H1 (cell line): ENCODE data around the gene AHDC1. TPM values are rescaled to one million over a fixed set of nuclear protein-coding genes. Genes with fewer than 3 reads are reported as not detected.

ENCODE experiments used
- CTCF ChIA-PET: fragments of 300-600 bp; sonication (Branson Sonifier 250); formaldehyde crosslinking; loops from one replicate; lab custom pipeline; 2021; ENCODE audit not compliant: partially characterized antibody; lab: Charles Lee
- POLR2A ChIA-PET: fragments of 300-600 bp; sonication (Branson Sonifier 250); formaldehyde crosslinking; loops from one replicate; lab custom pipeline; 2021; ENCODE audit warnings: inconsistent platforms; ENCODE audit not compliant: partially characterized antibody; lab: Charles Lee
- DNase-seq, 2 experiments: peaks; one replicate each; pipeline versions ENCODE4 v3.0.0 to v3.0.0-alpha.2; 2010 to 2022; ENCODE audit warnings: low spot score in 2 of 2, low read depth in 1 of 2, mixed read lengths in 1 of 2
- FAIRE-seq: peaks from 2 replicates; lab custom pipeline; 2011; peaks lifted over from hg19 to GRCh38; lab: Jason Lieb, UNC
- H2AFZ ChIP-seq: 2 replicates; pipeline ENCODE4 v1.8.1; 2012; ENCODE audit warnings: low read length, inconsistent platforms
- H2AK5ac ChIP-seq: 2 replicates; pipeline ENCODE4 v1.6.1; 2013; ENCODE audit warnings: low read depth, low read length
- H2BK120ac ChIP-seq: replicated peaks from 2 replicates; pipeline ENCODE3; 2013; ENCODE audit warnings: low read depth, low read length, inconsistent platforms
- H2BK12ac ChIP-seq: 2 replicates; pipeline ENCODE4 v1.6.1; 2013; ENCODE audit warnings: low read depth, low read length
- H2BK15ac ChIP-seq: 2 replicates; pipeline ENCODE4 v1.6.1; 2013; ENCODE audit warnings: low read length
- H2BK20ac ChIP-seq: 2 replicates; pipeline ENCODE4 v1.6.1; 2013; ENCODE audit warnings: low read length
- H2BK5ac ChIP-seq: 2 replicates; pipeline ENCODE4 v1.6.1; 2013; ENCODE audit warnings: low read depth, low read length
- H3K14ac ChIP-seq: 2 replicates; pipeline ENCODE4 v1.6.1; 2013; ENCODE audit warnings: inconsistent platforms; ENCODE audit not compliant: insufficient read length
- H3K18ac ChIP-seq: 2 replicates; pipeline ENCODE4 v1.6.1; 2013; ENCODE audit warnings: low read length; ENCODE audit errors: extremely low read depth
- H3K23ac ChIP-seq: 2 replicates; pipeline ENCODE4 v1.6.1; 2013; ENCODE audit warnings: inconsistent platforms; ENCODE audit not compliant: insufficient read length
- H3K23me2 ChIP-seq: 2 replicates; pipeline ENCODE4 v1.6.1; 2013; ENCODE audit warnings: low read depth, low read length
- H3K27ac ChIP-seq: 2 replicates; pipeline ENCODE4 v1.6.1; 2011; ENCODE audit warnings: low read depth, low read length, inconsistent platforms
- H3K27me3 ChIP-seq, 4 experiments: replicated peaks in 1 of 4; 1 replicate in 1 of 4; 2 replicates in 3 of 4; pipeline versions ENCODE4 v1.6.1 to v1.8.1; 2011 to 2013; ENCODE audit warnings: low read length in 3 of 4, mild to moderate bottlenecking in 3 of 4, inconsistent platforms in 2 of 4, mixed read lengths in 2 of 4, moderate library complexity in 1 of 4; ENCODE audit not compliant: control insufficient read depth in 3 of 4, insufficient read depth in 3 of 4; ENCODE audit errors: extremely low read depth in 1 of 4
- H3K36me3 ChIP-seq, 4 experiments: 2 replicates each; pipeline versions ENCODE4 v1.6.1 to v1.8.1; 2011 to 2013; ENCODE audit warnings: mild to moderate bottlenecking in 4 of 4, low read length in 3 of 4, moderate library complexity in 2 of 4, control low read depth in 1 of 4, inconsistent platforms in 1 of 4; ENCODE audit not compliant: insufficient read depth in 4 of 4, control insufficient read depth in 2 of 4
- H3K4ac ChIP-seq: replicated peaks from 2 replicates; pipeline ENCODE3; 2013; ENCODE audit warnings: low read length, low read depth, mixed read lengths, inconsistent platforms; ENCODE audit not compliant: insufficient read length
- H3K4me1 ChIP-seq, 4 experiments: replicated peaks in 1 of 4; 1 replicate in 1 of 4; 2 replicates in 3 of 4; pipeline versions ENCODE4 v1.6.1 to v1.8.1; 2011 to 2013; ENCODE audit warnings: low read length in 3 of 4, inconsistent platforms in 2 of 4, mixed read lengths in 1 of 4; ENCODE audit not compliant: insufficient read depth in 4 of 4, control insufficient read depth in 3 of 4
- H3K4me2 ChIP-seq, 2 experiments: 2 replicates each; pipeline versions ENCODE4 v1.6.1 to v1.8.1; 2011 to 2013; ENCODE audit warnings: low read depth in 2 of 2, low read length in 2 of 2, control low read depth in 1 of 2, inconsistent platforms in 1 of 2, mild to moderate bottlenecking in 1 of 2; ENCODE audit not compliant: insufficient read depth in 1 of 2
- H3K4me3 ChIP-seq, 4 experiments: fragments of 200-600, 300-600 bp in 1 of 4; sonication (generic), shearing (Covaris generic), sonication (Bioruptor Twin) in 1 of 4; 2 replicates each; pipeline versions ENCODE4 v1.5.1 to v1.8.1; 2011 to 2016; ENCODE audit warnings: low read length in 4 of 4, low read depth in 3 of 4, control low read depth in 2 of 4, inconsistent platforms in 2 of 4, mild to moderate bottlenecking in 2 of 4, mixed read lengths in 1 of 4, moderate library complexity in 1 of 4; ENCODE audit not compliant: insufficient read depth in 2 of 4; ENCODE audit errors: extremely low read depth in 1 of 4
- H3K56ac ChIP-seq: replicated peaks from 2 replicates; pipeline ENCODE3; 2013; ENCODE audit warnings: low read depth, mild to moderate bottlenecking, mixed read lengths, low read length, inconsistent platforms; ENCODE audit not compliant: insufficient read length
- H3K79me1 ChIP-seq: 2 replicates; pipeline ENCODE4 v1.6.1; 2013; ENCODE audit warnings: low read depth, low read length, control low read depth
- H3K79me2 ChIP-seq, 2 experiments: 2 replicates each; pipeline versions ENCODE4 v1.6.1 to v1.8.1; 2012 to 2013; ENCODE audit warnings: low read length in 2 of 2, mild to moderate bottlenecking in 2 of 2, inconsistent platforms in 1 of 2; ENCODE audit not compliant: insufficient read depth in 2 of 2, control insufficient read depth in 1 of 2
- H3K9ac ChIP-seq, 4 experiments: replicated peaks in 1 of 4; 1 replicate in 1 of 4; 2 replicates in 3 of 4; pipeline versions ENCODE4 v1.6.1 to v1.8.1; 2011 to 2013; ENCODE audit warnings: low read depth in 3 of 4, low read length in 3 of 4, control low read depth in 2 of 4, mild to moderate bottlenecking in 2 of 4, moderate library complexity in 2 of 4, inconsistent platforms in 1 of 4; ENCODE audit errors: extremely low read depth in 1 of 4
- H3K9me3 ChIP-seq, 2 experiments: 2 replicates each; pipeline versions ENCODE4 v1.6.1 to v1.8.1; 2012 to 2013; ENCODE audit warnings: mild to moderate bottlenecking in 2 of 2, moderate library complexity in 2 of 2, control low read depth in 1 of 2, inconsistent platforms in 1 of 2, low read depth in 1 of 2, low read length in 1 of 2, mixed read lengths in 1 of 2; ENCODE audit not compliant: insufficient read depth in 2 of 2
- H4K20me1 ChIP-seq, 2 experiments: replicated peaks in 1 of 2; 2 replicates each; pipeline versions ENCODE3 to v1.8.1; 2011 to 2013; ENCODE audit warnings: inconsistent platforms in 2 of 2, low read length in 2 of 2, mild to moderate bottlenecking in 1 of 2; ENCODE audit not compliant: insufficient read depth in 2 of 2, control insufficient read depth in 1 of 2
- H4K5ac ChIP-seq: 2 replicates; pipeline ENCODE4 v1.6.1; 2013; ENCODE audit warnings: low read length, low read depth, mixed read lengths, inconsistent platforms; ENCODE audit not compliant: insufficient read length
- H4K8ac ChIP-seq: 2 replicates; pipeline ENCODE4 v1.8.0; 2013; ENCODE audit warnings: mild to moderate bottlenecking, moderate library complexity, low read length, inconsistent platforms; ENCODE audit not compliant: insufficient read depth; ENCODE audit errors: extremely low read depth
- H4K91ac ChIP-seq: replicated peaks from 2 replicates; pipeline ENCODE3; 2013; ENCODE audit warnings: low read length, mixed read lengths, inconsistent platforms; ENCODE audit not compliant: insufficient read length
- BCL11A ChIP-seq, 2 experiments: IDR thresholded peaks; one replicate each; pipeline ENCODE4 v1.6.1; 2011; ENCODE audit warnings: low read depth in 2 of 2, low read length in 2 of 2, mild to moderate bottlenecking in 2 of 2
- CBX8 ChIP-seq: fragments of 300-800, 300-1000 bp; sonication (generic); IDR thresholded peaks from 2 replicates; pipeline ENCODE4 v1.7.1; 2016; ENCODE audit warnings: low read depth, low read length, borderline replicate concordance
- FOSL1 ChIP-seq: IDR thresholded peaks from 2 replicates; pipeline ENCODE4 v1.6.1; 2011; ENCODE audit warnings: mild to moderate bottlenecking, low read depth, low read length, moderate library complexity; ENCODE audit not compliant: insufficient read depth
- KDM5A ChIP-seq: fragments of 200-600 bp; IDR thresholded peaks from 2 replicates; pipeline ENCODE4 v1.7.1; 2012; ENCODE audit warnings: mild to moderate bottlenecking, low read length, inconsistent platforms, mixed read lengths
- SAP30 ChIP-seq: fragments of 300-600 bp; sonication (generic); IDR thresholded peaks from 2 replicates; pipeline ENCODE4 v1.7.1; 2012; ENCODE audit warnings: low read length, moderate library complexity, mild to moderate bottlenecking, inconsistent platforms; ENCODE audit not compliant: insufficient read depth, insufficient replicate concordance
- SIRT6 ChIP-seq: IDR thresholded peaks from one replicate; pipeline ENCODE4 v1.7.1; 2012; ENCODE audit warnings: low read length, inconsistent platforms
- TAF7 ChIP-seq: optimal IDR thresholded peaks from 2 replicates; pipeline ENCODE3; 2011; ENCODE audit warnings: low read depth, mild to moderate bottlenecking, inconsistent platforms, low read length, moderate library complexity, borderline replicate concordance
- WGBS, 2 experiments: shearing (Covaris generic) in 1 of 2; methylation state at CpG; one replicate each; pipeline versions ENCODE4 v1.1.6 to v1.1.7; 2013 to 2015; ENCODE audit warnings: low lambda C conversion rate in 2 of 2, mixed read lengths in 2 of 2, inconsistent platforms in 1 of 2, low coverage in 1 of 2, missing lambda C conversion rate in 1 of 2; ENCODE audit not compliant: insufficient replicate concordance in 2 of 2, insufficient coverage in 1 of 2, insufficient read length in 1 of 2; ENCODE audit errors: extremely low coverage in 1 of 2, missing lambda C conversion rate in 1 of 2; 5-methylcytosine and 5-hydroxymethylcytosine counted together
- polyA plus RNA-seq, 7 experiments: library from polyadenylated mRNA; depleted of rRNA in 3 of 7; stranded (reverse) in 5 of 7; unstranded in 2 of 7; fragments of >200 nt in 5 of 7; fragments of 200-250 nt in 2 of 7; gene quantifications; 1 replicate in 5 of 7; 2 replicates in 1 of 7; 4 replicates in 1 of 7; pipeline versions ENCODE4 v1.2.1 to v1.2.3, GENCODE V29; 2011 to 2013; ENCODE audit warnings: missing spikeins in 2 of 7, mixed read lengths in 2 of 7
- total RNA-seq: library from RNA; stranded (reverse); fragmentation: NEBNext Ultra II Directional; extraction: Animal tissue kit (Norgen Biotek cat#: 25700); gene quantifications from 2 replicates; pipeline ENCODE4 v1.2.1, GENCODE V29; 2021

The AHDC1 gene
- total and polyA plus RNA-seq, 2 of the 8 experiments (the other 6 are each of a cell fraction or from before 2014, with no cell fraction given) = 4.4 to 35.1 TPM

DNA sequence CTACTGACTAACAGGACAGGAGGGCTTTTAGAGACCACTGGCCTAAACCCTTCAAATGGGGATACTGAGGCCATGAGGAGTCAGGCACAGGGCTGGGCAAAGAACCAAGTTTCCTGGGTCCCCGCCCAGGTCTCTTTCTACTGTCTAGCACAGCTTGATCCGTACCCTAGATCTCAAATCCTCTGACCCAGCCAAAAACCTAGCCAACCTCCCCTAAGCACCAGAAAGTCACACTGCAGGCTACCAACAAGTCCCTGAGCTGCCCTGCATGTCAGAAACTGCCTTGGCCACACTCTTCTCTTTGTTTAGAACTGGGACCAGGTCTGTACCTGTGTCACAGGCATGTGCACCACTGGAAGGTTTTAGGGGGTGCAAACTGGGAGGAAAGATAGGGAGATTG is 33.6 kb downstream of the AHDC1 start:
- H3K27ac ChIP-seq = peak overlapping the region; percentile 41; the same call in 1 of the 2 replicates
- POLR2A ChIA-PET = interaction anchor here (0.6 to 25.0 kb wide), 19 partner anchors 5 to 247 kb away, joined by 3 to 355 read pairs (median 4); partner anchors contain the start of genes AHDC1, MAP3K6 and WASF2
- H3K4me1 ChIP-seq = peaks cover 51 to 79% (median 66%) of the 10 kb centered on the region in 4 experiments

More for the DNA sequence above, 33.6 kb downstream of the AHDC1 start:
- Histone ChIP-seq H3K18ac (peak overlapping the region; percentile 99), H3K9ac (peak overlapping the region in 3 of 4 experiments; percentile 1 to 54 (median 47); a peak in 4 of 7 replicates), H4K8ac (no peak overlapping the region), H3K4me2 (peak overlapping the region; percentile 63 to 64), H3K79me1 (peaks cover 8% of the 10 kb centered on the region), H3K9me3 (no peaks in the 10 kb centered on the region), H3K4me3 (peak overlapping the region in 2 of 4 experiments; percentile 23 to 49; a peak in 4 of 8 replicates), H2BK12ac (peak overlapping the region; percentile 100), H4K91ac (peak overlapping the region; percentile 77), H4K20me1 (peaks cover 8 to 19% of the 10 kb centered on the region in 2 experiments), H3K79me2 (peaks cover 0 to 49% of the 10 kb centered on the region in 2 experiments; a peak in 2 of 4 replicates), H4K5ac (peak overlapping the region; percentile 43), H3K56ac (no peak overlapping the region), H2BK15ac (peak overlapping the region; percentile 89; the same call in 1 of the 2 replicates), H3K27me3 (no peaks in the 10 kb centered on the region), H2AFZ (no peak overlapping the region), H2BK5ac (peak overlapping the region; percentile 91; the same call in 1 of the 2 replicates), H3K23me2 (0 out of 2 replicates have a peak, but pooled peaks cover 6% of the 10 kb centered on the region), H2BK120ac (peak overlapping the region; percentile 33), H2AK5ac (peak overlapping the region; percentile 96; the same call in 1 of the 2 replicates), H3K36me3 (no peaks in the 10 kb centered on the region), H3K14ac (no peak overlapping the region), H2BK20ac (peak overlapping the region; percentile 100), H3K4ac (peak overlapping the region; percentile 54), H3K23ac (no peak overlapping the region)
- CTCF ChIA-PET = interaction anchor here (0.8 to 56.1 kb wide), 22 partner anchors 12 to 274 kb away, joined by 3 to 1807 read pairs (median 5); partner anchors contain the start of gene AHDC1
- no peak for TF ChIP-seq CBX8
- no peak for TF ChIP-seq SAP30
- TF ChIP-seq BCL11A (IDR thresholded peaks at IDR 0.05; ENCODE audit: low read depth in 2 of 2, low read length in 2 of 2) = no peak
- no peak for TF ChIP-seq SIRT6
- TF ChIP-seq TAF7 = no peak
- no peak for TF ChIP-seq KDM5A
- TF ChIP-seq FOSL1 = no peak
- FAIRE-seq = no peak
- no peak for DNase-seq
- WGBS, 2 experiments = 52% methylated on average over 2 of the region's 2 CpGs; no CpG with 5 or more reads in 1 of the 2 experiments
